PC-3 (cell line): ENCODE results near the gene NEGR1.

Source experiments
- EZH2 ChIP-seq: fragments of 300-600 bp; sonication (generic); IDR thresholded peaks from one replicate; pipeline ENCODE4 v1.6.1; 2017; ENCODE audit warnings: antibody characterized with exemption, mild to moderate bottlenecking, low read length; ENCODE audit not compliant: unreplicated experiment
- TF ChIP-seq, protein P1 (sequence below): fragments of 300-600 bp; sonication (generic); conservative IDR thresholded peaks from 2 replicates; pipeline ENCODE4 v1.5.1; 2017; ENCODE audit warnings: antibody characterized with exemption, low read depth, mild to moderate bottlenecking, low read length

DNA sequence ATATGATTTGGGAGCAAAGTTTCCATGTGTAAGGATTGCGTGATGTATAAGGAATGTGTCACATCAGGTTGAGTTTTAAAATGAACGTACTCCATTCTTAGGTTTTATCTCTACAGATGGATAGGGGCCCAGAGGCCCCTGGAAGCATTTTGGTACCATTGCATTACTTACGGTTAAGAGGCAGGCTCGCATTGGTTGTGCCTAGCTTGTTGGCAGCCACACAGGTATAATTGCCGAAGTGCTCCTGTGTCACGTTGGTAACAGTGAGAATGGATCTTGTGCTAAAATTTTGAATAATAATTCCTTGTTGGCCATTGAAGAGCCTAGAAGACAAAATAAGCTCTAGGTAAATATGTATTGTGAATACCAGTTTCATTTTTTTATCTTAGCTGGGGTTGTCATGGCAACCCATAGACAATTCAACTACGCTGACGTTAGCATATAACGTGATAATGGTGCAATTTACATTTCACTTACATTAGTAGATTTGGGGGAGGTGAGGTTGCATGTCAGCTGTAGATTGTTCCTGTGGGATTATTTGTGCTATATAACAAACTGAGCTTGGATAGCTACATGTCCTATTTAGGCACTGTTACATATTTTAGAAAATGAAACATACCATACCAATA lies 689.6 kb downstream of the NEGR1 start:
- TF ChIP-seq EZH2: no peak
- TF ChIP-seq, protein P1, sequence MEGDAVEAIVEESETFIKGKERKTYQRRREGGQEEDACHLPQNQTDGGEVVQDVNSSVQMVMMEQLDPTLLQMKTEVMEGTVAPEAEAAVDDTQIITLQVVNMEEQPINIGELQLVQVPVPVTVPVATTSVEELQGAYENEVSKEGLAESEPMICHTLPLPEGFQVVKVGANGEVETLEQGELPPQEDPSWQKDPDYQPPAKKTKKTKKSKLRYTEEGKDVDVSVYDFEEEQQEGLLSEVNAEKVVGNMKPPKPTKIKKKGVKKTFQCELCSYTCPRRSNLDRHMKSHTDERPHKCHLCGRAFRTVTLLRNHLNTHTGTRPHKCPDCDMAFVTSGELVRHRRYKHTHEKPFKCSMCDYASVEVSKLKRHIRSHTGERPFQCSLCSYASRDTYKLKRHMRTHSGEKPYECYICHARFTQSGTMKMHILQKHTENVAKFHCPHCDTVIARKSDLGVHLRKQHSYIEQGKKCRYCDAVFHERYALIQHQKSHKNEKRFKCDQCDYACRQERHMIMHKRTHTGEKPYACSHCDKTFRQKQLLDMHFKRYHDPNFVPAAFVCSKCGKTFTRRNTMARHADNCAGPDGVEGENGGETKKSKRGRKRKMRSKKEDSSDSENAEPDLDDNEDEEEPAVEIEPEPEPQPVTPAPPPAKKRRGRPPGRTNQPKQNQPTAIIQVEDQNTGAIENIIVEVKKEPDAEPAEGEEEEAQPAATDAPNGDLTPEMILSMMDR: no peak
